Stimulated activated CD4-positive, alpha-beta T cell treated with anti-CD3 and anti-CD28 coated beads, Interleukin-4, amount 100 ng/mL, for 4 hours (primary cell): ENCODE measurements around the gene TUFT1.
A peak's percentile ranks its signal among the peaks of the same experiment; 100 is the strongest.

Experiments used
- DNase-seq, 2 experiments: peaks; one replicate each; pipeline ENCODE4 v3.0.0-alpha.2; 2020

The TUFT1 gene

GRCh38 chr1:151540021-151540981, at the start of gene TUFT1:
Gene TUFT1 (plus strand): TSS chr1:151540309. CDS start chr1:151540367, 58 bp downstream.
- DNase-seq, result peak; percentile 90 to 94

- DNase-seq, result no peak
Observed at GRCh38 chr1:151491641-151492040, 48.5 kb upstream of the TUFT1 start.

- DNase-seq, result no peak
Observed at GRCh38 chr1:151492120-151492519, 48.0 kb upstream of the TUFT1 start.

DNA sequence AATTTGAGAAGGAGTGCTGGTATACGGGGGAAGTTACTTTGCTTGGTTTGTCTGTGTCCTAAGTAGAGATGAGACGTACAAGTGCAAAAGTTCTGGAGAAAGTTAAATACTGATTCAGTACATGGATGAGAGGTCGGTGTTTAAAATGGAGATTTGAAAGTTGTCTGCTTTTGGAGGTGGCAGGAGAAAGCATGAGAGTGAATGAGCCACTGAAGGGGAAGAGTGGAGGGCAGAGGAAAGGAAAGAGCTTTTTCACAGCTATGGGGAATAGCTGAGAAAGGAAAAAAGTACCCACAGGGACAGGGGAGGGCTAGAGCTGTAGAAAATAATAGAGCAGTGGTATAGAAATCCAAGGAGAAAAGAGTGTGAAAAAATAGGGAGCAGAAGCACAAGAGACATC, 47.1 kb upstream of the TUFT1 start:
- DNase-seq, result no peak

DNA sequence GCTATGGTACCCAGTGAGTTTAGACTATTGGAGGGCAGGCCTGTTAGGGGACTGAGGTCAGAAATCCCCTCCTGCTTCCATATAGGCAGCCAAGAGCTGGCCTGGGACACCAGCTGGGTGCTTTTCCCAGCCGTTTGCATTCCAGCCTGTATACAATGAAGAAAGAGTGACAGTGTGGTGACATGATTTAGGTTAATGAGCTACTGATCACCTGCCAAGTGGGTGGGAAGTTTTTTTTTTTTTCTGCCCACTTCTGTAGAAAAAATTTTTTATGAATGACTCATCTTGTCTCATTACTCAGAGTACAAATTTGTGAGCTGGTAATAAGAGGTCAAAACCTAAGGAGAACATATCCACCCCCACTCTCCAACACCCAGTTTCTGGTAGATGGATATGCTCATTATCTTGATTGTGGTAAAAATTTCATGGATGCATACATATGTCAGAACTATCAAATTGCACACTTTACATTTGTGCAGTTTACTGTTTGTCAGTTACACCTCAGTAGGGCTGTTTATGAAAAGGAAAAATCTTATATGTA, 45.3 kb upstream of the TUFT1 start:
- no peak for DNase-seq

- no peak for DNase-seq
Observed at GRCh38 chr1:151495316-151495715, 44.8 kb upstream of the TUFT1 start.

DNA sequence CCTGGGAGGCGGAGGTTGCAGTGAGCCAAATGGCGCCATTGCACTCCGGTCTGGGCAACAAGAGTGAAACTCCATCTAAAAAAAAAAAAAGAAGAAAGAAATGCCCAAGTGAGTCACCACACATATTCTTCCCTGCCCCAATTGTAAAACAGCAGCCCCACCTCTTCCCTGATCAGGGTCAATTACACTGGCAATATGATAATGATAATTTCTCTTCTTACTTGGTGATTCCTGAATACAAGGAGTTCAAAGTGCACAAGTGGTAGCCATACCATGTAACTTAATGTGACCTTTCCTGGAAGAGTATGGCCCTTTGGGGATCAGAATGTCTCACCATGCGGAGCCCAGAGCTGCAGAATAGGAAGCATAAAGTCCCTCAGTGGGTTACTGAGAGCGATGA, 40.7 kb upstream of the TUFT1 start:
- no peak for DNase-seq

DNA sequence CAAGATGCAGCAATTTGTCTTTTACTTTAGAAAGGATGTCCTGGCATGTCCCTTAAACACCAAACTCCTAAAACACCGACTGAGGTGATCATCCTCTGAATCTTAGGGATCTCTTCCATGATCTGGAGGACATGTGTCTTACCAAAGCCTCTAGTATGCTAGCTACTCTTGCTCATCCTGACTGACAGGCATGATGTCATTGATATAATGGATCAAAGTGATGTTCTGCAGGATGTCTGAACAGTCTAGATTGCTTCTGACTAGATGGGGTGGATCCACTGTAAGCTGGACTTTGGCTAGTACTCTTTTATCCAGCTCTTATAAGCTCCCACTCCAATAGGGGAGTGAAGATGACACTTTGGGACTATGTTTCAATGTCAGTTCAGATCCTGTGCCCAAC, 40.2 kb upstream of the TUFT1 start:
- no peak for DNase-seq

DNA sequence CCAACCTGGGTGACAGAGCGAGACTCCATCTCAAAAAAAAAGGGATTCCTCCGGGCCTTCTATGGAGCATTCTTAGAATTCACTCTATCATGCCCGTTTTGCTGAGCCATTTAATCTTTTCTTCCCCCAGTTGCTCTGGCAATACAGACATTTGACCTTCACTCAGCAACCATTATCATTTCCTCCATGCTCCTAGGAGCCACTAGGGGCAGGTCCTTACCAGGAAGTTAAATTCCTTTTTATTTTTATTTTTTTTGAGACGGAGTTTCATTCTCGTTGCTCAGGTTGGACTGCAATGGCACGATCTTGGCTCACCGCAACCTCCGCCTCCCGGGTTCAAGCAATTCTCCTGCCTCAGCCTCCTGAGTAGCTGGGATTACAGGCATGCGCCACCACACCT, 38.6 kb upstream of the TUFT1 start:
- DNase-seq, result no peak

GRCh38 chr1:151502035-151502700, 37.9 kb upstream of the TUFT1 start:
- no peak for DNase-seq

DNA sequence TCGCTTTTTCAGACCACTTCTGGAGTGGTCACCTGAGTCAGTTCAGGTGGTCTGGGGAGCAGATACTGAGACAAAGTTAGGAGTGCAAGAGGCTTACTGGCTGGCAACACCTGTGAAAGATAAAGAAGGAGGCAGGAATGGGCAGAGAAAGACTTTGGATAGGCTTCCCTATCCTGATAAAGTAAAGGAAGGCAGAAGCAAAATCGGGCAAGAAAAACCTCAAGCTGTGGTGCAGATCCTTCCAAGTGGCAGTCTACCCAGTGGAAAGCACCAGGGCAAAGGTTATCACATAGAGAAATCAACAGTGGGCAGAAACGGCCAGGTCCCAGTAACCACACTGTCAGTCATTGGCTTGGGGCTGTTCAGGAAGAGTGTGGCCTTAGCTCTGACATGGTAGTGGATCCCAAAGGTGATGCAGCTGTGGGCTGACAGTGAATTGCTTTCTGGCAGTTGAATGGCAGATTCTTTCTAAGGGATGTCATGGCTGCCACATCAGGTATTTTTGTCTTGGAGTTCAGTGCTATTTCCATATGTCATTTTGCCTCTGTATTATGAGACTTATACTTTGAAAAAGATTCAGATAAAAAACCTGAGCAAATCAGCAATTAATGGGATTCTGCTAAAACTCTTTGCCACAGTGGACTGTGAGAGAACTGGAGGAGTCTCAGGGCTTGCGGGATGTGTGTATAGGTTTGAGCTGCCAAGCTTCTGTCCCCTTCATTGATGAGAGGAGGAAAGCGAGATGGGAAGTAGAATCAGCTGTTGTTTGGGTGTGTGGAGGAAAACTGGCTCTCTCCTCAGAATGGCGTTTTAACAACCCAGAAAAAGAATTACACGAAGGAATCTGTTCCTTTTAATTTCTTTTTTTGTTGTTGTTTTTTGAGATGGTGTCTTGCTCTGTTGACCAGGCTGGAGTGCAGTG, 37.0 kb upstream of the TUFT1 start:
- no peak for DNase-seq

DNA sequence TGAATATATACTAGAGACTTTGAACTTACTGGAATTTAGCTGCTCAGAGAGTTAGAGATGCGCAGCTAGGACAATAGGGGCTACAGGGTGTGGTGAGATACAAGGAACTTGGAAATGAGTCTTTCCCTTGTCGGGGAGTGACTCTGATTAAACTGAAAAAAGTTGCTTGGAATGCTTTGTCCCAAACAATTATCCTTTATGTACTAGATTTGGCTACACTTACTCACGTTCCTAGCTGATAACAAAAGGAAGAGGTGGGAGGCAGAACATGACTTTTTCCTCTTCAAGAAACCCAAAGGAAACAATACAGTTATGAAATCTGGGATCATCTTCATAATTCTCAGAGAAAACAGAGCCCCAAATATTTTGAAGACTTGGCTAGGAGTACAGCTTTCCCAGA, 35.9 kb upstream of the TUFT1 start:
- DNase-seq, result no peak

DNA sequence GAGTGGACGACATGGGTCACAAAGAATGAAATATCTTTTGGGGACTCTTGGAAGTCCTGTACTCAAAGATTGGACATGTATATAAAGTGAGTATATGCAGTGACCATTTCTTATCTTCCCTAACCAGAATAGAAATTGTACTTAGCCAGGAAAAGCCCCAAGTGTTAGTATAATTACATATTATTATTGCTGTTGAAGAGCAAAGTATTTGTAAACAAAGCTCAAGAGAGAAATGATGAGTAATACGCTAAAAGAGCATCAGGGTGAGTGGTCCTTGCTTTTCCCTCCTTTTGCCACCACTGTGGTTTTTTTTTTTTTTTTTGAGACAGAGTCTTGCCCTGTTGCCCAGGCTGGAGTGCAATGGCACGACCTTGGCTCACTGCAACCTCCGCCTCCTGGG, 35.4 kb upstream of the TUFT1 start:
- DNase-seq, result no peak

DNA sequence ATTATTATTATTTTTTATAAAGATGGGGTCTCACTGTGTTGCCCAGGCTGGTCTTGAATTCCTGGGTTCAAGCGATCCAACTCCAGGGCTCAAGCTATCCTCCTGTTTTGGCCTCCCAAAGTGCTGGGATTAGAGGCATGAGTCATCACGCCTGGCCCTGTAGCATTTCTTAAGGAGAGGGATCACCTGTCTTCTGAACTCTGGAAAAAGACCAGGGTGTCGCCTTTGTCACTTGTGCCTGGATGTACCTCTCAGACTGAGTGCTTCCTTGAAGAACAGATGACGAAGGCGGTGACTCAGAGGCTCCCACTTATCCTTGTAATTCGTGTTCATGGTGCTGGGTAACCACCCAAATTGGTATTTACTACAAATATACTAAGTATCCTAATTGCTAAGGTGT, 31.3 kb upstream of the TUFT1 start:
- DNase-seq, result no peak

- DNase-seq, result no peak
Observed at GRCh38 chr1:151509350-151510019, 30.6 kb upstream of the TUFT1 start.

GRCh38 chr1:151510020-151510405, 30.1 kb upstream of the TUFT1 start:
- DNase-seq, result no peak

GRCh38 chr1:151510614-151510956, 29.5 kb upstream of the TUFT1 start:
- DNase-seq, result no peak

DNA sequence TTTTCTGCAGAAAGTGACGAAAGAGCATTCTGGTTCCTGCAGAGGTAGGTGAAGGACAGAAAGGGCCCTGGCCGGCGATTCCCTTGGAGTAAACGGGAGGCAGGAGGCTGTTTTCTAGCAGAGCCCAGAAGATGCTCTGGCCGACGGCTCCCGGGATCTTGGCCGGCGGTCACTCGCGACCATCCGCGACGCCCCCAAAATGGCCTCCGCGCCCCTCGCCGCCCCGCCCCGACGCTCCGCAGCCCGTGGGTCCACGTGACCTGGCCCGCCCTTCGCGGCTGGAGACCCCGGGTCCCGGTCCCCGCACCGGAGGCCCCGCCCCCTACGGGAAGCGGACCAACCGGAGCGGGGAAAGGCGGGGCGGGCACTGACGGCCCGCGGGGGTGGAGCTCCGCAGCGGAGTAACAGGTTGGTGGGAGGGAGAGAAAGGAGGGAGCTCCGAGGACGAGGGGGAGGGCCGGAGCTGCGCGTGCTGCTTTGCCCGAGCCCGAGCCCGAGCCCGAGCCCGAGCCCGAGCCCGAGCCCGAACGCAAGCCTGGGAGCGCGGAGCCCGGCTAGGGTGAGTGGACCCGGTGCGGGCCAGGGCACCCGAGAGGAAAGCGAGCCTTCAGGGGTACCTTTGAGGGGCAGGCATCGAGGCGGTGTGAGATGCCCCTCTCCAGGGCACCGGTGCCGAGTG, 29.0 kb upstream of the TUFT1 start, which contains the start of gene CGN:
TSS of gene CGN (plus strand) at position 431 of the 679 bp plus-strand sequence. CDS start 7,133 bp downstream, outside the sequence.
- peak; percentile 86 for DNase-seq

- DNase-seq, result peak; percentile 6 to 18
Observed at GRCh38 chr1:151511636-151512215, 28.4 kb upstream of the TUFT1 start.

DNA sequence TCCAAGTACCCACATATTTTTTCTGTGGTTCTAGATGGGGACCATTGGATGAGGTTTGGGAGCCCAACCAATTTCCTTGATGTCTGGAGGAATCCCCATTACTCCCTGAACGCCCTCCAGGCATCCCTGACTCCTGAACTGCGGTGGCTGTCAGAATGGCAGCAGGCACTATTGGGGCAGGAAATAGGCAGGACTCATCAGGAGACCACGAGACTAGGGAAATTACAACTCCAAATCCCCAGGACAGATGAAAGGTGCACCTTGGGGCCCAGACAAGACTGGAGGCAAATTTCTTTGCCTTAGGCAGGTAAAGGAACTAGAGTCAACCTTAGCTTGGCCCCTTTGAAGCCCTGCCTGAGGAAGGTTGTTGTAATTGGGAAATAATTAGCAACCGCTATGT, 27.8 kb upstream of the TUFT1 start:
- no peak for DNase-seq
